ENCODE results near the gene PLA2G1B.

Gene PLA2G1B

DNA sequence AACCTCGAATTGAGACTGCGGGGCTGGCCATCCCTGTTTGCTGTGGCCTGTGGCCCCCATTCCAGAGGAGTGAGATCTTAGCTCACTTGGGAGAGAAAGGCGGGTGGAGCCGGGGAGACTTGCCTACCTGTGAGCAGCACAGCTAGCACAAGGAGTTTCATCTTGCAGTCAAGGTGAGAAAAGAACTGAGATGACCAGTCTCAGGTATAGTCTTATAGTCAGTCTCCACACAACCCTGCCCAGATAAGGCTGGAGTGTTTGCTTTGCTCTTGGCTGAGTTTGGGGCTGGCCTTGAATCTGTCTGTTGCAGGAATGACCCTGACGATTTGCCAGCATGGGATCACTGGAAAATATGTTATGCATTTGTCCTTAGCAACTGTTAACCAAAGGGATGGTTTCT is at the start of gene PLA2G1B:
PLA2G1B (minus strand) TSS at position 187 of the 400 bp plus-strand sequence; CDS start at position 161, 26 bp downstream.
- DNase-seq = no peak

DNA sequence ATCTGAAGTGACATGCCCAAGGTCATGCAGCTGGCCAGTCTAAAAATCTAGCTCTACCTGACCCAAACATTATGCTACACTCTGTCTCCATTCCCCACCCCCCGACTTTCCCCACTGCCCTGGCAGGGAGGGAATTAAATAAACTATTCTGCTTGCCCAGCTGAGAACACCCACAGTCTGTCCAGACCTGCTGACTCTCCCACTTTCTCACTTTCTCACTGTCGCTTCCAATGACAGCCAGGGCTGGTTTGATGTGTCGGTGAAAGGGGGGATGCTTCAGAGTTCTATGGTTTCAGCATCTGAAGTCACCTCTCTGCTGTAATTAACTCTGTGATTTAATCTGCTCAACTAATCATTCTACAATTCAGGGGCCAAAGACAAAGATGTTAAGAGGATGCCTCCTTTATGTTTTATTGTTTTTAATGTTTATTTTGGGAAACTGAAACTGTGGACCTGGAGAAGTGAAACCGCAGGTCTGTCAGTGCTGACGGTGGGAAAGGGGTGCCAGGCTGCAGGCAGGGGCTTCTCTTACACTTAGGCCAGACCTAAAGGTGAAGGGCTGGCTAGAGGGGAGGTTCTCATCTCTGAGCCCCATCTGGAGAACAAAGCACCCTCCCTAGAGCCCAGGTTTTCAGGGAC is 49.5 kb upstream of the PLA2G1B start:
- no peak for DNase-seq

DNA sequence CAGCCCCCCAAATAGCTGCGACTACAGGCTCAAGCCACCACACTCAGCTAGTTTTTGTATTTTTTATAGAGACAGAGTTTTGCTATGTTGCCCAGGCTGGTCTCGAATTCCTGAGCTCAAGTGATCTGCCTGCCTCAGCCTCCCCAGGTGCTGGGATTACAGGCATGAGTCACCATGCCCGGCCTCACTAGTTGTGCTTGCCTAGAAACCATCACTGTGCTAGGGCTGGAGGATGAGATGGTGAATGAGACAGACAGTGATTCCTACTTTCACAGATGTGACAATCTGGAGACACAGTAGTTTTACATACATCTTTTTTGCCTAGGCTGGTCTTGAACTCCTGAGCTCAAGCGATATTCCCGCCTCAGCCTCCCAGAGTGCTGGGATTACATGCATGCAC is 48.8 kb upstream of the PLA2G1B start:
- no peak for DNase-seq

DNA sequence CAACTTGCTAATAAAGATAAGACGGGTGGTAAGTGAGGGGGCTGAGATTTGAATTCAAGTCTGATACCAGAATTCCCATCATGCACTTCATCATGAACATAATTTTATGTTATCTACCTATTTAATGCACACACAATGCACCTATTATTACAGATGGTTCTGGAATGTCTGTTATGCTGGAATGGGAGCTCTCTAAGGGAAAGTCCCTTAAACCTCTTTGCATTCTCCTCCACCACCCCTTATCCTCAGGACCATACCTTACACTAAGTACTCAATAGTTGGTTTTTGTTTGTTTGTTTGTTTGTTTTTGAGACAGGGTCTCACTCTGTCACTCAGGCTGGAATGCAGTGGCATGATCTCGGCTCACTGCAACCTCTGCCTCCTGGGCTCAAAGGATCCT is 48.4 kb upstream of the PLA2G1B start:
- DNase-seq = no peak

DNA sequence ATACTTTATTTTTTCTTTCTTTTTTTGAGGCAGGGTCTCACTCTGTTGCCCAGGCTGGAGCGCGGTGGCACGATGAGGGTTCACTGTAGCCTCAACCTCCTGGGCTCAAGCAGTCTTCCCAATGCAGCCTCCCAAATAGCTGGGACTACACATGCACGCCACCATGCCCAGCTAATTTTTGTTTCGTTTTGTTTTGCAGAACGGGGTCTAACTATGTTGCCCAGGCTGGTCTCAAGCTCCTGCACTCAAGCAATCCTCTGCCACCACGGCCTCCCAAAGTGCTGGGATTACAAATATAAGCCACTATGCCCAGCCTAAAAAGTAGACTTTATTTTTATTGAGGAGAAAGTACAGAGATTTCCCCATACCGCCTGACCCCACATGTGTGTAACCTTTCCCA is 46.1 kb upstream of the PLA2G1B start:
- DNase-seq = no peak

DNA sequence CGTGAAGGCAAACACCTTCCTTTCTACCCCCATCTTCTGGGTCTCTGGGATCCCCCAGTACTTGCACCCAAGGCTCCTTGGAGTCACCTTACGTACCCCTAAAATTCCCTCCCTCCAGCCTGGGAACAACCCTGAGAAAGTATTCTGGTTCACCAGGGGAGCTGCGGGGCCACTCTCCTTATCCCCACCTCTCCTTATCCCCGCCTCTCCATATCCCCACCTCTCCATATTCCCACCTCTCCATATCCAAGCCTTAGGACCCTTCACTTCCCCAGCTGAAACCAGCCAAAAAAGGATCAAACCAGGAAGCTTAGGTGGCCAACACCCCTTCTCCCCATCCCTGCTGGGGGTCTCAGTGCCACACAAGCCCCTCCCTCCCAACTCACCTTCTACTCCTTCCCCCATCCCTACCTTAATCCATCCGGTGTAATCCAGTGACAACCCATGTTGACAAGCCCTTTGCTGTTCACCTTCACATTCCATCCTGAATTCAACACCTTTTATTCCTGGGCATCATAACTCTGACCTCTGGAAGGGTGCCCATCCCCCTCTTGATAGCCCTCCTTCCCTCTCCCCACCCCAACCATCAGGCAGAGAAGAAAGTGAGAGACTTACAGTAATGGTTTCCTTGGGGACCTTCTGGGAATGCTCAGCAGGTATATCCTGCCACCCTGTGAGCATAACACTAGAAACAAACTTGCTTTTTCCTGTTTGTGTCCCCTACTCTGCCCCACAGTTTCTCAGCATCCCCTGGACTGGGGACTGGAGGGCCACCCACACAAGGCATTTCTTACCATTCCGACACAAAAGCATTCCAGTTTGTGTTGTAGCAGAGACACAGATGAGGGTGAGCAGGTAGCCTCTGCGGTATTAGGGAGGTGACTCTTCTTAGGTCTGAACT is 43.0 kb upstream of the PLA2G1B start:
- no peak for DNase-seq

DNA sequence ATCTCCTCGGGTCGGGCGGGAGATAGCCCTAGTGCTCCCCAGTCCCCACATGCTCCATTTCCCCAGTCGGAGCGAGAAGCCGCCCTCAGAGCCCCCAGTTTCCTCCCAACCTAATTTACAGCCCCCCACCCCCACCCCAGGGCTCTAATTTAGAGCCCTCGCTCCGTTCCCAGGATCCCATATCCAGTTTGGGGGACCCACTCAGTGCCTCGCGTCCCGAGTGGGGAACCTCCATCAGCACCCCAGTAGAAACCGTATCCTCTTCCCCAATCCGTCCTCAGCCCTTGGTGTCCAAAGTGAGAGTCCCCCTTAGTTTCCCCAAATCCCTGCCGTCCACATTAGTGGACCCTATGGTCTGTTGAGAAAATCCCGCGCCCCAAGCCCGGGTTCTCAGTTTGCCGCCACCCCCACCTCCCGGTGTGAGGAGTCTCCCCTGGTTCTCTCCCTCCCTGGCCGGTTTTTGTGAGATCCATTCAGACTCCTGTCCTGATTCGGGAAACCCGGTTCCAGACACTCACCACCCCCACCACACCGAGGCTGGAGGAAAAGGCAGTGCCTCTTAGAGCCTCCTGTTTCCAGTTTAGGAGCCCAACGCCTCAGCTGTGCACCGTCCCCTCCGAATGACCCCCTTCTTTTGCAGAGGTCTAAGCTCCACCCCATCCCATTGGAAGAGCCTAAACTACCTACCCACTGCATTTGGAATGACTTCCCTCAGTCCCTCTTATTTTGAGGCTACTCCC is 42.2 kb upstream of the PLA2G1B start:
- DNase-seq = no peak

DNA sequence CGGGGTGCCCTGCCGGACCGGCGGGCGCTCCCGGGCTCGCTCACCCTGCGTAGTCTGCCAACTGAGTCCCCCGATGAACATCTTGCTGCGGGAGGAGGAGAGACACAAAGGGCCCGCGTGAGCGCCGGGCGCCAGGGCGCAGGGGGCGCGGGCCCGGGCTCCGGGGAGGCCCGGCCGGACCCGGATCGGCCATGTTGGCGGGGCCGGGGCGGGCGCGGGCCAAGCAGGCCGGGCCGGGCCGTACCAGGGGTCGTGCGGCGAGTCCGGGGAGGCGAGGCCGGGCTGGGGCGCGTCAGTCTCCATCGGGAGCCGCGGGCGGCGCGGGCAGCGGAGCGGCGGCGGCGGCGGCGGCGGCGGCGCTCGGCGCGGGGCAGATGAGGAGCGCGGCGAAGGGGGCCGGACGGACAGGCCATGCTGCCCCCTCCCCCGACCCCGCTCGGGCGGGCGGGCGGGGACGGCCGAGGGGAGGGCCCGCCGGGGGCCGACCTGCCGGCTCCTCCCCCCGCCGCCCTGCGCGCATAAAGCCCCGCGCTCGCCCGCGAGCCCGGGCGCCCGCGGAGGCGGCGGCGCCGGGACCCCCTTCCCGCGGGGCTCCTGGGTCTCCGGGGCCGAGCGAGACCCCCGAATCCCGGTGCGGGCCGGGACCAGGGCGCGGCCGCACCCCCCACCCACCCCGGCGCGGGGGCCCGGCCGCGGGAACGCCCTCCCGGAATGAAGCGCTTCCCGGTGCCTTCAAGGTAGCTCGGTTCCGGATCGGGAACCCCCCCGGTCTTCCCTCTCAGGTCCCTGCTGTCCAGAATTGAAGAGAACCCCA is 41.4 kb upstream of the PLA2G1B start, which contains the start of gene MSI1:
MSI1 (minus strand) TSS at position 376 of the 814 bp plus-strand sequence; CDS start at position 303, 73 bp downstream.
- DNase-seq = no peak

DNA sequence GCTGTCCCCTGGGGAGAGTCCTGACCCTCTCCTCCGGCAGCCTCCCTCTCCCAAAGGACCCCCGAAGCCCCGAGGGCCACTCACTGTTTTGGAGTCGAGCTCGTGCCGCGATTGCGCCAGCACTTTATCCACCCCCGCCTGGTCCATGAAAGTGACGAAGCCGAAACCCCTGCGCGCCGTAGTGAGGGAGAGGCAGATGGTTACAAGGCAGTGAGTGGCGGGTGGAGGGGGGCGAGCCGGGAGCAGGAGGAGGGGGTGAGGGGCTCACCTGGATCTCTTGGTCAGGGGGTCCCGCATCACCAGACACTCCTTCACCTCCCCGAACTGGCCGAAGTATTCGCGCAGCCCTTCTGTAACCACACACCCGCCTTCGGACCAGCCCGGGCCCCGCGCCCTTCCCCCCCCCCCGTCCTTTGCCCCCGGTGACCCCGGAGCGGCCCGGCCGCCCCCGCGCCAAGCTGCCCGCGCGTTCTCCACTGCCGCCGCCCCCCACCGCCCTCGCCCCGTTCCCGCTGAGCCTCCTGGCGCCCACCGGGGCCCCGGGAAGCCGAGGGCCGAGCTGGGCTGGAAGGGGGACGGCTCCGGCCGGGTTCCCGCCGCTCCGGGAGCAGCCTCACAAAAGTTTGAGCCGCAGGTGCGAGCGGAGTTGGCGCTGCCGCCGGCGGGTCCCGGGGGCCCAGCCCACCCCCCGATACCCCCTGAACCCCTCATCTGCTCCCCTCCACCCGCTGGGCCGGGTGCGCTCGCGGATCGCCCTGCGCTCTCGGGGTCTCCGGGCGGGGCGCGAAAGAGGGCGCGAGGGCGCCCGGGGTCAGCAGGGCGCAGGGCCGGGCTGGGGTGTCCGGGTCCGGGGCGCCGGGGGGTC is 40.6 kb upstream of the PLA2G1B start:
- DNase-seq = no peak

DNA sequence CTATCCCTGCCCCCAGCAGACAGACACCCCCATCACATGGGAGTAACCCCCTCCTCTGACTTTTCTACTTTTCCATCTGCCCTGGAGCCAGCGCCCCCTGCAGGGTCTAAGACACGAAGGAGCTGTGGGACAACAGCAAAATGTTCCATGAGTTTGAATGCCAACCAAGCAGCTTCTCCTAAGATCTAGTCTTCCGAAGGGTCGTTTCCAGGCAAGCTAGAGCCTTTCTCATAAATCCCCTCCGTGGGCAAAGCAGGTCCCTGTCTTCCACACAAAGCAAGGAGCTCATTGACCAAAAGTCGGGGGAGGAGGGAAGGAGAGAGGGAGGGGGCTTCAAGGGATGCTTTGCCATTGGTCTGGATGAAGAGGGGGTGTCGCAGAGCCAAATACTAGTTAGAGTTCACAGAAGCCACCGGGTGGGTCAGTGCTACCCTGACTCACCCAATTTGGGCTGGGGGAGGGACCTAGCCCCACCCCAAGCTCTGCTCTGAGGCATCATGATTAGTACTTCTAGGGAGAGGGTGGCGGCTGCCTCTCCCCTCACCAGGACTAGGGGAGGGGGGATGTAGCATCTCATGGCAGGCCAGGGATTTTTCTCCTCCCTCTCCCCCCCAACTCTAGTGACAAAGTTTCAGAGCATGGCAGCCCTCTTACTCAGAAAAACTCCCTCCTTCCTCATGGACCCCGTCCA is 39.8 kb upstream of the PLA2G1B start:
- no peak for DNase-seq

DNA sequence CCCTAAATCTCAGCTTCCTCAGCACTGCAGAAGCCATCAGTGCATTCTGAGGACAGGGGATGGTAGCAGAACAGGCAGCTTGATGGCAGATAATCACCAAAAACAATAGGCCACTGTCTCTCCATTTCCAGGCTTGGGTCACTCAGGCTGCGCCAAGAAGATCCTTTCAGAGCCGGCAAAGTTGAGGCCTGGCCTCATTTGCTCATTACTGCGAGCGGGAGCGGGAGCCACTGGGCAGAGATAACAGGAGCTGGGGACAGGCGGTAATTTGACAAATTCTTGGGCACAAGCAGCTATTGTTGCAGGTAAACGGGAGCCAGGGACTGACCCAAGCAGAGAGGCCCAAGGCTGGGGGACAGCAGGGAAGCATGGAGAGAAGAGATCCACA is 39.3 kb upstream of the PLA2G1B start:
- no peak for DNase-seq

DNA sequence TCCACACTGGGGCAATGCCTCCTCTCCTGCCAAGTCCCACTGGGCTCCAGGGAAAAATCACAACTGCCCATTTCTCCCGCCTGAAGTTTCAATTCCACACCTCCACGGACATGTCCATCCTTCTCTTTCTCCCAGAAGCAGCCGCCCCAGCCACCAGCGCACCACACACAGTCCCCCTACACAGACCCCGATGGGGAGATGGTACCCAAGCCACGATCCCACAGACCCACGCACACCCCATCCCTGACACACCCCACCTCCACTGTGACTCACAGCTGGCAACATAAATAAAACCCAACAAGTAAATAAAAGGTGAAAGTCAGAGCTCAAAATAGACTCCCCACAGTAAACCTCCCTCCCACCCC is 38.7 kb upstream of the PLA2G1B start:
- DNase-seq = no peak

DNA sequence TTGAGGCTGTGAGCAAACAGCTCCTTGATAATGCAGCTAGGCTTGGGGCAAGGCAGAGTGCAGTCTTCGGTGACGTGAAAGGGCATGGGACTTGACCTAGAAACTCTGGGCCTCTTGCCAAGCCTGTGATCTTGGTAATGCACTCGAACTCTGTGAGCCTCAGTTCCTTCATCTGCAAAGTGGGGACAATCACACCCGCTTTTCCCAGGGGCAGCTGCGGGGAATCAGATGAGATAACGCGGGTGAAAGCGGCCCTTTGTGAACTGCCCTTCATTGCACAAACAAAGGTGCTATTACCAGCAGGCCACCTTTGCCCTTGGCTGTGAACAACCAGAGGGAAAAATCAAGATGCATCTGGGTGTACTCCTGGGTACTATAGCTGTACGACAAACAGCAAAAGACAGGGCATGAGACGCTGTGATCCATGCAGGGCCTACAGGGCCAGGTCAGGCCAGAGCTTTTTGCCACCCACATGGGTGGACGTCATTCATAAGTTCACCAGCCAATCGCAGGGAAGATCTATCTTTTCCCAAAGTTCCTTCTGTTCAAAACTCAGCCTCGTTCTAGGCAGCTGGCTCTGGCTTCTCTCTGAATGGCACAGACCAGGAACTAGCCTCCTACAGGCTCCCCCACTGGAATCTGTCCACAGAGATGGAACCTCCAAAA is 38.2 kb upstream of the PLA2G1B start:
- DNase-seq = no peak

DNA sequence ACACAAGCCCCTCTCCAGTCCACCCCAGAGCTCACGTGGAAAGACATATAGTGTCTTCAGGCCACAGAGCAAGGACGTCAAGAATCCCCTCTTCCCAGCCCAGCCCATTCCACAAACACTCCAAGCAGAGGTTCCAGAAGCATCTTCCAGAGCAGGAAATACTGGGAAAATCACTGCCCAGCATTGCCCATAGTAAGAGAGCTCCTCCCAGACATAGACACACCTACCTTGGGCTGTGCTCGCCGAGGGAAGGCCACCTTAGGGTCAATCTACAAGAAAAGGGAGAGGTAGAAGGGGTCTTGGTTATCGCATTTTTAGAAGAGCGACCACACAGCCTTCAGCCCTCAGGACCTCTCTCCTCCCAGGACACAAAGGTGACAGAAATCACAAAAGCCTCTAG is 36.9 kb upstream of the PLA2G1B start:
- no peak for DNase-seq

DNA sequence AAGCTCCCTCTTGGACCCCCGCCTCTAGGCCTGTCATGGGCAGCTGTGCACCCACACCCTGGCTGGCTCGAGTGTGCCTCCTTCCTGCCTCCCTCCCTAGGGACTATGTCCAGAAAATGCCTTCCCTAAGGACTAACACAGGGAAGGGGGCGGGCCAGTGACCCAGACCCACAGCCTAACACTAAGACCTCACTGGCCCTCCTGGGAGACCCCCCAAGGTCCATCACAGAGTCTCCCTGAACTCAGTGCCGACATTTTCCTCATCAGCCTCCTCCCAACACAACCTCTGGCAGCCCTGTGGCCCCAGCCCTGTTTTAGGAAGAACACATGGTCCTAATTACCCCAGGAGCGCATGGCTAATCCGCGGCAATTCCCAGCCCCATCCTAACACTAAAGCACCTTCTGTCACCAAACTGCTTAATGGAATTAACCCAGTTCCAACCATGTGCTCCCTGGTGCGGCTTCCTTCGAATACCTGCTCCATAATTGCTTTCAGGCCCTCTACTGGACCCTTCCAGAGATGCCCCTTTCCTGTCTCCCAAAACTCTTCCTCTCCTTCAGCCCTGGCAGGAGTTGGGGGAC is 35.8 kb upstream of the PLA2G1B start:
- DNase-seq = no peak

DNA sequence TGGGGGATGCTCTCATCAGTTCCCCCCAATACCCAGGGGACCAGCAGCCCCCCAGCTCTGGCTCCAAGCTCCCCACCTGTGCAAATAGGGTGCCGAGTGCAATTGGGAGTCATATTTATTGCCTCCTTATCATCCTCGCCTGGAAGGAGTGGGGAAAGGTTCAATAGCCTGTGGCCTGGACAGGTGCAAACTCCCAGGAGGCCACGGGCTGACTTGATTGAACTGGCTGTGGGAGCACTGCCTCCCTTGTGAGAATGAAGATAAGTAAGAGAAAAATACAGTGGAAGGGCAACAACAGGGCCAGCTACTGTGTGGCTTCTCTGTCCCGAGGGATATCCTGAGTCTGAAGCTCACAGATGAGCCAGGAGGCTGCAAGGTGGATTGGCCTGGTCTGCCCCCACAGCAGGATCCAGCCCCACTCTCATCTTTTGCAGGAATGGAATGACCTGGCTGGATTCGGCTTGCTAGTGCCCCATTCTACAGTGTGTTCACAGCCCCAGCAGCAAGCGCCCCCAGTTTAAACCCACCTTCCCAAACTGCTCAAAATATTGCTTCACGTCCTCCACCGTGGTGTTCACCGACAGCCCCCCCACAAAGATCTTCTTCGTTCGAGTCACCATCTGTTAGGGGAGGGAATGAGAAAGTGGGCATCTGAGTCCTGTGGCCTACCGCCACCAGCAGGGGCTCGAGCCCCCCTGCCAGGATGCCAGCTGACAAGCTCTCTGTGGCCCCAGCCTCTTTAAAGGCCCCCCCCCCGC is 35.1 kb upstream of the PLA2G1B start:
- no peak for DNase-seq

DNA sequence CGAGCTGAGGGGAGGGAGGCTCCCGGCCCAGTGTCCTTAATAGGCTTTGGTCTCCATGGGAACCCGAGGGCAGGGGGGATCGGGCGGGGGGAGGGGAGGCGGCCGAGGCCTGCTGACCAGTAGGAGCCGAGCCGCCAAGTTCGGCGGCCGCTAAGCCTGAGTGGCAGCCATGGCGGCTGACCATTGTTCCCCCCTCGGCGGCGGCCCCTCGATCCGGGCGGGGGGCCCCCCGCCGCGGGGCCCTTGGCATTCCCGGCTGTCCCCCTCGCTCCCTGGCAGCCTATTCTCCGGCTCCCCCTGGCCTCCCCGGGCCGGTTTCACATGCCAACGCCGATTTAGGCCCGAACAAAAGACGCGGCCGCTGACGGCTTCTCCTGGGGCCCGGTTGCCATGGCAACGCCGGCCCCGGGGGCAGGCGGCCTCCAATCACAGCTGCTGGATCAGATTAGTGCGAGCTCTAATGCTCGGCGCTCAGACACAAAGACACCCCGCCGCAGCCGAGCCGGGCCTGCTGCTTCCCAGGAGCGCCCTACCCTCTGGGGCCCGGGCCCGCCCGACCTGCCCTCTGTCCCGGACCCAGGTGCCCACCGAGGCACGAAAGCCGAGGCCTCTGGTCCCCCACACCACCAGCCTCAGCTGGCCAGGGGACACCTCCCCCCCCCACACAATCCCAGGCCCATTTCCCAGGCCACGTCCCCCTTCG is 34.1 kb upstream of the PLA2G1B start:
- no peak for DNase-seq

DNA sequence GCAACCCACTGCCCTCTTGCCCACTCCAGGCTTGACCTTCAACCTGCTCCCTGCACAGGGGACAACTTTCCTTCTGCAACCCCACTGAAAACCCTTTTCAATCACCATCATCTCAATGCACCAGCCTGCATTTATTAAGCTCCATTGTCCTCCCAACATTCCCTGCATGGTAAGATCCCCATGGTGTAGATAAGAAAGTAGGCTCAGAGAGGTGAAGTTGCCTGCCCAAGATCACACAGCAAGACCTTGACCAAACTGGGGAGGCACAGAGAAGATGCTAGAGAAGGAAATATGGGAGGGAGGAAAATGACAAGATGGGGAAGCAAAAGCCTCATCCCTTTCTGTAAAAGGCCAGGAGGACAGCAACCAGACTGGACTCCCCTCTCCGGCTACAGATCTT is 31.5 kb upstream of the PLA2G1B start:
- DNase-seq = no peak

Measured in KG1 (cell line).